ENCODE data around the gene TXK. TPM values are rescaled to one million over a fixed set of nuclear protein-coding genes. Genes with fewer than 3 reads are reported as not detected.
A peak's percentile ranks its signal among the peaks of the same experiment; 100 is the strongest.

Gene TXK
- total RNA-seq, 1 experiment from 2014 or later = 2.5 TPM

DNA sequence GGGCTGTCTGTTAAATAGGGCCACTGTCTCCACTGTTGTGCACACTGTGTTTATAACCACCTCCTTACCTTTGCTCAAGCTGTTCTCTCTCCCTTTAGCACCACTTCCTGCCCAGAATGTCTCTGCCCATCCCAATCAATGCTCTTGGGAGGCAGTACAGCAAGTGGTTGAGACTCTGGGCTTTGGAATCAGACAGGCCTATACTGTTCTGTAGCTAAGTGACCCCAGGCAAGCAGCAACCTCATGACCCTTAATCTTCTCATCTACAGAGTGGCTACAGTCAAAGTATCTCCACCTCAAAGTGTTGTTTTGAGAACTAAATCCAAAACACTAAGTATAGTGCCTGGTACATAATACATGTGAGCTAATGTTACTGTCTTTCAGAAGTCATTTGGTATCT, 3.8 kb upstream of the TXK start:
- no peak for DNase-seq (ENCODE audit: low read depth)

DNA sequence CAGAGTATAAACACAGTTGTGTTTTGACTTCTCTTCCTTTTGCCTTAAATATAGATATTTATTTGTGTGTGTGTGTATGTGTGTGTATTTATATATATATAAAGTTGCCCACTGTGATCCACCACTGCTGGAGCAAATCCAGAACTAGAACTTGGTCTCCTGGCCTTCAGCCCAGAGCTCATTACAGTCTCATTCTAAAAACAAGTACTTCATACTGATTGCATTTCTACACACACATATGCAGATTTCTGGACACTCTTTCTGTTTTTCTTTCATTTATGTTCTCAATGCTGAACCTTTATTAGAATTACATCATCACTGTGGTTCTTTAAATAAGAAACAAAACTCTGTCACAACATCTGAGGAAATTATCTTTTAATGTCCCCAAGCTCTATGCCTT, 381 bp downstream of the TXK start:
- peak; percentile 3 for DNase-seq (ENCODE audit: low read depth)

DNA sequence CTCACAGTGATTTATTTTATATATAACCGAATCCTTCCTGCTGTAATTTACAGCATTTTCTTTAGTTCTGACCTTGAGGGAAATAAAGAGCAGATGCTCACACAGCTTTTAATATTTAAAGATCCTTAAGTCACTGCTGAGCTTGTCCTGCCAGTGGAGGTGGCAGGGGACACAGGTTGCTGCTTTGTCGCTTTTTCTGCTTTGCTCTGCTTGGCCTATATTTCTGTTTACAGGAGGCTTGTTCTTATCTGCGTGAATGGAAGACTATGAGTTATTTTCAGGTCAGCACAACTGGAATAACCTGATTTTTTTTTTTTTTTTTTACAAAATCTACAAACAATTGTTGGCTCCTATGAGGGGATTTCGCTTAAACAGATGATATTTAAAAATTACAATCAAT, 2.3 kb downstream of the TXK start:
- DNase-seq (ENCODE audit: low read depth) = no peak

DNA sequence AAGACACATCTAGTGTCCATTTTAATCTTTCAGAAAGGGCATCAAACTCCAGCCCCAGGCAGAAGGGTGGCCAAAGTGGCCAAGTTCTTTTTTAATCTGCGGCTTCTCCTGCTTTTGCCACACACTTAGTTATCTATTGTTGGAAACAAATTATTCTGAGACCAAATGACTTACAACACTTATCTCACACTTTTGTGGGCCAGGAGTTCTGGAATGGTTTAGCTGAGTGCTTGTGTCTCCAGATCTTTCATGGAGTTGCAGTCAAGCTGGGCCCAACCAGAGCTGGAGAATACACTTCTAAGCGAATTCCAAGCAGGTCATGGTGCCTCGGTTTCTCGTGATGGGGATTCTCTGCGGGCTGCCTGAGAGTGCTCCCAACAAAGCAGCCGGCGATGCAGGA, 4.0 kb downstream of the TXK start:
- DNase-seq (ENCODE audit: low read depth) = peak; percentile 1

DNA sequence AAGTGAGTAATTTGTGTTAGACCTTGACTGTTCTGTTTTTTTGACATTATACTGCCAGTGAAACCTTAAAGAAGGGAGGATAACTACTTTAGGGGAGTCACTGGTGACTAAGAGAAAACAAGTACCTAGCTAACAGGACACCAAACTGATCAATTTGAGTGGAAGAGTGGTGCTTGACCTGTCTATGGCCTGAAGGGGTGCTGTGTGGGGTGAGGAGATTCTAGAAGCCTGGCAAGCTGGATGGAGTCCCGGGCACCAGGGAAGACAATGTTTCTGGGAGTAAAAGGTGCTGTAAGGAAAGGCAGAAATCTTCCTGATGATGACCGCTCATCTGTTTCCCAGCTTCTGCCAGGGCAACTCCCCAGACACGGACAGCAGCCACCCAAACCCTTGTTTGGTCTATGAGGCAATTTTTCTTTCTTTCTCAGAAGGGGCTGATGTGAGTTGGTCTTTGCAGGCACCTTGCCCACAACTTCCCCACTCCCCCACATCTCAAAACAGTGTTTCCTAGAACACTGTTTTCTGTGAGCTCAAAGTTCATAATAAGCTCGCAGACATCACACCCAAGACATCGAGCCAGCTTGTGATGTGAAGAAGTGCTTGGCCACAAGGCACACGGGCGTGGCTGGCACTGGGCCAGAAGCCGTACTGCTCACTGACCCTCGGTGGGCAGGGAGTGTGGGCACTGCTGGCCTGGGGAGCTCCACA, 4.6 kb downstream of the TXK start:
- DNase-seq (ENCODE audit: low read depth) = peak; percentile 11

DNA sequence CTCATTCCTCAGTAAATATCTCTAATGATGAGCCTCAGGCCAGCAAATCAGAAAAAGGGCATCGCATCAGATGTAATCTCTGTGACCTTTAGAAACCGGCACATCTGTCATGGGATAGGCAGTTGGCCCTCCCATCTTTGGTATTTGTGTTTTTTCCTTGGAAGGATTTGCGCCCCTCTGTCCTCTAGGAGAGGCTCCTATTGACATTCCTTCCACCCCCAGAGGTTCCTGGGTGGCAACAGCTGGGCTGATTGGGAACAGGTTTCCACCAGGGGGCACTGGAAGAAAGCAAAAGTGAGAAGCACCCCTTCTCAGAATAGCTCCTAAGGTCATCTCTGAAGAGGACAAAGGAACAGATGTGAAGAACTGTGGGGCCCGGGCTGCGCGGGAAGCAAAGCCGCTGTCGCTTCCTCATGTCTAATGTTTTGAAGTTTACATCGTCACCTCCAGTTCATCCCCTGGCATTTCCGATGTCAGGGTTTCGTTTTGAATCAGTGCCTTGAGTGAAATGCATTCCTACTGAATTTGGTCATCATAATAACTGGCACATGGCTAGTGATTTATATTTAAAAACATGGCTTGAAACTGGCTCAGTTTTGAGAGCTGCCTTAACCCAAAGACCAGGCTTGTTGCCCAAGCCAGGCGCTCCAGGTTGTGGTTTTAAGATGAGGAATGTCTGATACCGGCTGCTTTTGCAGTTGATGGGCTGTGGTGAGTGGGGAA, 6.2 kb downstream of the TXK start:
- DNase-seq (ENCODE audit: low read depth) = peak; percentile 97

DNA sequence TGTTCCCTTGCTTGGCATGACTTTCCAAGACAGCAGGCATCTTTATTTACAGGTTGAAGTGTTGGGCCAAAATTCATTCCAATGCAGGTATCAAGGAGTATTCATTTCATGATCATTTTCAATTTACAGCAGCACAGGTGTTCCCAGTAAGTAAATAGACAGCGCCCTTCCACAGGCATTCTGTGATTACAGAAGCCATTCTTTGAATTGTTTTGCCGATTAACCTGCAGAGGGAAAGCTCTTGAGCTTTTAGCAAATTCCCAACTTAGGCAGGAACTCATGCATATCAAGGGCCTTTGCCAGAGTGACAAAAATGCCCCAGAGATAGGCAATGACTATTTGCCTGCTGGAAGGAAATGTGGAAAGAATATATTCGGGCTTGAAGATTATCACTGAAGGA, 6.8 kb downstream of the TXK start:
- DNase-seq (ENCODE audit: low read depth) = no peak

DNA sequence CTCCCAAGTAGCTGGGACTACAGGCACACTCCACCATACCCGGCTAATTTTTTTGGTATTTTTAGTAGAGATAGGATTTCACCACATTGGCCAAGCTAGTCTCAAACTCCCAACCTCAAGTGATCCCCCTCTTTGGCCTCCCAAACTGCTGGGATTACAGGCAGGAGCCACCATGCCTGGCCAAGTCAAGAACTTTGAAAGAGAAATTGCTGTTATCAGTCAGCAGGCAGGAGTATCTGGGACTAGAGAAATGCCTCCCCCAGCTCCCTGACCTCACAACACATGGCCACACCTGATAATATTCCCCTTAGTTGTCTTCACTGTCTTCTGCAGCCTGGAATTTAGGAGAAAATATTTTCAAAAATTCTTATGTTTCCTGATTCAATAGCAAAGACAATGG, 7.4 kb downstream of the TXK start:
- no peak for DNase-seq (ENCODE audit: low read depth)

DNA sequence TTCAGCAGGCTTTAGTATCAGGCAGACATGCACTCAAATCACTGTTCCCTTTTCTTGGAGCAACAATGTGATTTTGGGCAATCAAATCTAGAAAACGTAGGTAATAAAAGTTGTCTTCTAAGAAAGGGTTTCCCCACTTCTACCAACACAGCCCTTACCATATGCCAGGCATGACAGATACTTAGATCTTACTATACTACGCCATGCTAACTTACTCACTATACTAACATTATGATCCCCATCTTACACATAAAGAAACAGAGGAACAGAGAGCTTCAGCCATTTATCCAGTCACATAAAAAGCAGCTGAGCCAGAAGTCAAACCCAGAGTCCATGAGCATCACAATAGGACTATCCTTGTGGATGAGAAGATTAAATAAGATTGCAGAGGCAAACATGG, 9.2 kb downstream of the TXK start:
- no peak for DNase-seq (ENCODE audit: low read depth)

DNA sequence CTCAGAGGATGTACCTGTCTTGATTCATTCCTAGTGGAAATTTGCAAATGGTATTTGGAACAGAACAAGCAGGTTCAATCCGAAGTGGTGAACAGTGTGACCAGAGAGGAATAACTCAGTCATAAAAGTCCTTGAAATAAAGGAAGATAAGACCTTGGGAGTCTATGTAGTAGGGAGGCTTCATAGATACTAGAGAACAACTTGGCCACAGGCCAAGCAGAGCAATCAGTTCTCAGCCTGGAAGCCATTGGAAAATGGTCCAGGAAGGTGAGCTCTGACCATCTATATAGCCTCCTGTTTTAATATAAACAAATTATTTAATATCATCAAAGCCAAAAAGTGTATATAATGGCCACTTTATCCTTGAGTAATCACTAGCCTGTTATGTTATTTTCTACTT, 11.3 kb downstream of the TXK start:
- DNase-seq (ENCODE audit: low read depth) = no peak

DNA sequence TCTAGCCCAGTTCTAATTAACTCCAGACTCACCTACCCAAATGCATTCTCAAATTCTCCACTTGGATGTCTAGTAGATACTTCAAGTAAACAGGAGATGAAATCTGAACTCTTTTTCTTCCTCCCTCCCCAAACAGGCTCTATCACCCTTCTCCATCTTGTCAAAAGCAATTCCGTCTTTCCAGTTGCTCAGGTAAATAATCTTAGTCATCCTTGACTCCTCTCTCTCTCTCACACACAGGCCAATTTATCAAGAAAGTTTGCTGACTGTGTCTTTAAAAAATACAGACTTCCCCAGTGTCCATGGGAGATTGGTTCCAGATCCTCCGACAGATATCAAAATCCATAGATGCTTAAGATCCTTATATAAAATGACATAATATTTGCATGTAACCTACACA, 12.9 kb downstream of the TXK start:
- DNase-seq (ENCODE audit: low read depth) = no peak

DNA sequence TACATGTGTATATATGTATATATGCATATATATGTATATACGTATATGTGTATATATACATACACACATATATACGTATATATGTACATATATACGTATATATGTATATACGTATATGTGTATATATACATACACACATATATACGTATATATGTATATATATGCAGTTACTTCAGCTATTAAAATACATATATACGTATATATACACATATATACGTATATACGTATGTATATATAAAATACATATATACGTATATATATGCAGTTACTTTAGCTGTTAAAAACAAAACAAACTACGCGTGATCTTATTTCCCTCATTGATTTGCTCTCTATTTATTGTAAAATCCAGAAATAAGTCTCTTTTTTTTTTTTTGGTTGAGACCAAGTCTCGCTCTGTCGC, 13.9 kb downstream of the TXK start:
- DNase-seq (ENCODE audit: low read depth) = no peak

DNA sequence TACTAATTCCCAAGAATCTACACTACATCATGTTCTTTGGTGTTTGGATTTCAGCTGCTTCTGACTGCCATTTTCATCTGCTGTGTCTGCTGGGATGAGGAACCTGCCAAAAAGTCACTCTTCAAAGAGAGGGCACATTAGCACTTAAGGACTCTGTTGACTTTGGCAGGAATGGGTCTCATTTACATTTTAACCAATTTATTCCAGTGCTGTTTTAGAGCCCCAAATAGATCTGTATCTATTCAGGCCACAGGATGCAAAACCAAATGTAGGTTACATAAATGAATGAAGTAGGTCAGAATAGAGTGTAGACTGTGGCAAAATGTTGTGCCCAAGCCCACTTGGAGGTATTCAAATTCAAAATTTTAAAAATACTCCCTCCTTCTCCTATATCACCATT, 14.4 kb downstream of the TXK start:
- no peak for DNase-seq (ENCODE audit: low read depth)

DNA sequence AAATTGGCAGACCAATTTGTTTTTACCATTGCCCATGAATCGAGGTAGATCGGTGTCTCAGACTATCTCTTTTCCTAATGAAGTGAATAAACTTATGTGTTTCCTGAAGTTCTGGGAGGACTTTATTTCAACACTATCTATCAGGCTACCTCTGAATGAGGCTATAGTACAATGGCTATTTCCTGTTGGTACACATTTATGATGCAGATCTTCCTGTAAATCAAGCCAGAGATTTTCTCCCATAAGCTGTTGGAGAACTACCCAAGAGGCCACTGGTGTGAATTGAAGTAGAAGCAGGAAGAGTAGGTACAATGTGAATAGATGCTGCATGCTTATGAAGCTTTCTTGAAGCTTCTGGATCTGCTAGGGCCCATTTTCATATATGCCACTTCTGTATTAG, 16.0 kb downstream of the TXK start:
- DNase-seq (ENCODE audit: low read depth) = no peak

DNA sequence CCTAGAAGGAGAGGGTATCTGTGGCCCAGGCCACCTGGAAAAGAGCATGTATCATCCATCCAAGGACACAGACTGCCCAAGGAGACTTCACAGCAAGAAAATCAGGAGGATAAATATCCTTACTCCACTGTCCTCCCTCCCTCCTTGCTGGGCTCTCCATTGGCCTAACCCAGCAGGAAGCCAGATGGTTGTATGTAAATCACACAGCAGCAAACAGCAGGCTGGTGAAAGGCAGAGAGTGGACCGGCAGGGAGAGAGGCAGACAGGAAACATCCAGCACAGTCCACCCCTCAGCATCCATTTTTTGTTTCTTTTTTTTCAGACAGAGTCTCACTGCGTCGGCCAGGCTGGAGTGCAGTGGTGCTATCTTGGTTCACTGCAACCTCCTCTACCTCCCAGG, 17.5 kb downstream of the TXK start:
- DNase-seq (ENCODE audit: low read depth) = no peak

DNA sequence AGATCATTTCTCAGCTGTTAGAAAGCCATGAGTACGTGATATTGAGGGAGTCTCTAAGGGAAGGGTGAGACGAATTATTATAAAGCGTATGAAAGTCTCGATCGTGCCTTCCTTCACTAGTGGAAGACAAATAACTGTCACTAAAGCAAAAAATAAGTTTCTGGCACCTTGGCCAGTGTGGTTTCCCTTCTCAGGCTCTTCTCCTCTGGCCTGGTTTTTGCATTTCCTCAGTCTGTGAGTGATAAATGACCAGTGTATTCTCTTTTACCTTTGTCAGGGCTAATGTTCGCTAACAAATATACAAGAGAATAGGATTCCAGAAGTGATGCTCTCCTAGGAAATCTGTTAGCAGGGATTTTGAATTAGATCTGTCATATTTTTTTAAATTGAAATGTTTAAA, 19.6 kb downstream of the TXK start:
- no peak for DNase-seq (ENCODE audit: low read depth)

DNA sequence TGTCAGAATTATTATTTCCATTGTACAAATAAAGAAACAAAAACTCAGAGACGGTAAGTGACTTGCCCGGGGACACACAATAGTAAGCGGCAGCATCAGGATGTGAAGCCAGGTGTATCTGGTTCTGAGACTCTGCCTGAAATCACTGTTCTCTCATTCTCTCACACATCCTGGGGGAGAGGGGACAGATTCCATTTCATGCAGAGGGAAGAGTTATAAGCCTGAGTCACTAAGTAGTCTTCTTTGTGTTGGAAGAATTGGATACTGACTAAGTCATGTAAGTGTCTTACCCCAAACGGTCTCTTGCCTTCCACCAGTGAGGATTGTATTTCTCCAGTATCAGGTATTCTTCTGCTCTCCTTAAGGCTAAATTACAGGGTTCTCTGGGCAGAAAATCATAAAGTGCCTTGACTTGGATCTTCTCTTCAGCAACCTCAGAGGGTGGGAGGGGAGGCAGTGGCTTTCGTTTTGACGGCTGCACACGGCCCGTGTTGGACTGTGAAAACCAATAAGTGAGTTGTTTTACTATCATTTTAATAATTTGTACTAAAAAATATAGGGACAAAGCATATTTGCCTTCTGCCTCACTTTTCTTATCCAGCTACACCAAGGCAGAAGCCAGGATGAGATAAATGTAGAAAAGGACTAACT, 21.9 kb downstream of the TXK start:
- peak; percentile 45 for DNase-seq (ENCODE audit: low read depth)

DNA sequence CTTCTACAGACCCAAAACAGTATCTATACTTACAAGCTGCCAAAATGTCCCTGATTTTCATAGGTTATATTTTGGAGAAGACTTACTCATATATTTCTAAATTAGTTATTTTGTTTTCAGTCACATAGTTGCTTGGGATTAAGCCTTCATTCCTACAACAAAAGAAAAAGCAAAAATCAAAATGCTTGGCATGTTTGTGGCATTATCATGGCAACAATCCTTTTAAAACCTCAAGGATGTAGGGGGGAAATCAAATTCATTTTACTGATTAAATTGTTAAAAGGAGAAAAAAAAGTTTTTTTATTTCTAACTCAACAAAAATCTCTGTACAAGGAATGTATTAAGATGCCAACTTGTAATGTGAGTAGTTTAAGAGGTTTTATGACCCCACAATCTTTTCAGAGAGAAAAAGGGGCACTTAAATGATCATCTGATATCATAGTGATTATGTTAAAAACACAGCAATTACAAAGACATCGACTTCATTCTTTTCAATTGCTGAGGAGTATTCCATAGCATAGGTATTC, 23.5 kb downstream of the TXK start:
- no peak for DNase-seq (ENCODE audit: low read depth)

DNA sequence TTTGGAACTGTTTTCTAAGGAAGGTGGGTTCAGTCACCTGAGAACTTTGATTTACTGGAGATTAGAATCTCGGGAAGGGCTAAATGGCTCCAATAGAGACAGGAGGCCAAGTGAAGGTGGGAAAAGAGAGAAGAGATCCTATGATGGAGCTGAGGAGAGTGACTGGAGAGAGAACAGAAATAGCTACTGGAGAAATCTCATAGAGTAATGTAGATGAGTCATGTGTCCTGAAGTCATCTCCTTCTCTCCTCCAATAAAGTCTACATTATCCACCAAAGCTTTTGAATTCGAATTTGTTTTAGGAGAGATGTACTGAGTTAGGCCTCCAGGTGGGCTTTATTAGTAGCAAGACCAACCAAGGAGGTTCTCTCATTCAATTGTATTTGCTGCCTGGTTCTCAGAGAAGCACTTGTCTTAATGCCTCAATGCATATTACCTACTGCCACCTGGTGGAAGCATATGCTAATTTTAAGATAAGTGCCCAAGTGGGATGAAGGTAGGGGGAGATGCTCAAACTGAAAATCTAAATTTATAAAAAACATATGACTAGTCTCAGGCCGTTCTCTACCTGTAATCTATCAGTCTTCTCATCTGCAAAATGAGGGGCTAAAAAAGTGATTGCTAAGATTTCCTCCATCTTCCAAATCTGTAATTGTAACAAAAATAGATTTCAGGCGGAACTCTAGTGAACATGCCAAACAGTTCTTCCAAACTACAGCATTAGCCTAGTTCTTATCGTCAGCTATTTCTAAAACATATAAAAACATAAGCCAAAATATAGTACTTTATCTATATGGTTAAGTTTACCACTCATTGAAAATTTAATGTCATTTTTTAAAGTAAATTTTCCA, 24.4 kb downstream of the TXK start:
- peak; percentile 51 for DNase-seq (ENCODE audit: low read depth)

DNA sequence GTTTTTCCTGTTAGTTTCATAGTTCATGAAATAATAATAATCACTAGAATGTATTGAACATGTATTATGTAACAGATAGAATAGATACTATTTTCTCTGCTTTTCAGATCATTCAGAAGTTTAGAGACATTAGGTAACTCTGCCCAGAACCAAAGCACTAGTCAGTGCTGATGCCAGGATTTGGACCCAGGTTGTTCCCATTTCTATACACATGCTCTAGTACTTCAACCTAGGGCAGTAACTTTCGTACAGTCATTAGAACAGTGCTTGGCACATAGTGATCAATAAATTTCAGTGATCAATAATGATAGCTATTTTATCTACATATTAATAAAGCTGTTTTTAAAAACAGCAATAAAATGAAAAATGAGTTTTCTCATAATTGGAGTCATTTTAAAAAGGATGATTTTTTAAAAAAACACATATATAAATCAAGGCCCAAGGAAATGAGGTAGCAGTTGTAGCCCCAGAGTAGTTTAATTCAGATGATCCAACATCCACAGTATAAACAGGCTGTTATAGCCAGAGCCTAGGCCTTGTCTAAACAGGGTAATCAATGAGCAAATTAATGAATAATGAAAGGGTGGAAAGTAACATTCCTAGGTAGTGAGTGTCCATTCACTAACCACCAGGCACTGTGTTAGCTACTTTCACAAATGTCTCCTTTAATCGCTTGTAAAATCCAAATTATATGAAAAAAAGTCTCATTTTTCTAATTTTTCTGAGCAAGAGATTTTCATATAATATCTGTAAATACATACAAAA, 25.6 kb downstream of the TXK start:
- DNase-seq (ENCODE audit: low read depth) = no peak

DNA sequence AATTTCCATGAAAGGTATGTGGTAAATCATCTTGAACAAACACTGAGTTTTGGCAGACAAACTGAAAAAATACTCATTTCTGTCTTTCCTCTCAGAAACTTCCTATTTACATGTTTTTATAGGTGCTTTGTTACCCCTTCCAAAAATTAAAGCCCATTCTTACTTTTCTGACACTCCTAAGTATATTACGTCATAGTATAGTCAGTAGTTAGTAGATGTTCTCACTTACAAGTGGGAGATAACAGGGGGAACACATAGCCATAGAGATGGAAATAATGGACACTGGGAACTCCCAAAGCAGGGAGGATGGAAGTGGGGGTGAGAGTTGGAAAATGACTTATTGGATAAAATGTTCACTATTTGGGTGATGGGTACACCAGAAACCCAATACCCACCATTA, 28.8 kb downstream of the TXK start:
- DNase-seq (ENCODE audit: low read depth) = no peak
